SK-MEL-5 (cell line): ENCODE measurements around the gene DGKD. TPM values are rescaled to one million over a fixed set of nuclear protein-coding genes. Genes with fewer than 3 reads are reported as not detected.

Experiments used
- DNase-seq: peaks from one replicate; pipeline ENCODE4 v3.0.0-alpha.2; 2016; ENCODE audit warnings: low read depth, low spot score
- in situ Hi-C: cut with HindIII; loops from 2 replicates; pipeline ENCODE4 v1.10.0; 2016; ENCODE audit warnings: low sequenced_read_pairs, high pct_unique_total_duplicates, low pct_unique_long_range_greater_than_20kb
- total RNA-seq: library from RNA; depleted of rRNA; stranded (reverse); fragments of >200 nt; shearing (Covaris generic); gene quantifications from 2 replicates; pipeline ENCODE4 v1.2.3, GENCODE V29; 2014

DGKD gene
- total RNA-seq, 1 experiment from 2014 or later, result 7.4 TPM

DNA sequence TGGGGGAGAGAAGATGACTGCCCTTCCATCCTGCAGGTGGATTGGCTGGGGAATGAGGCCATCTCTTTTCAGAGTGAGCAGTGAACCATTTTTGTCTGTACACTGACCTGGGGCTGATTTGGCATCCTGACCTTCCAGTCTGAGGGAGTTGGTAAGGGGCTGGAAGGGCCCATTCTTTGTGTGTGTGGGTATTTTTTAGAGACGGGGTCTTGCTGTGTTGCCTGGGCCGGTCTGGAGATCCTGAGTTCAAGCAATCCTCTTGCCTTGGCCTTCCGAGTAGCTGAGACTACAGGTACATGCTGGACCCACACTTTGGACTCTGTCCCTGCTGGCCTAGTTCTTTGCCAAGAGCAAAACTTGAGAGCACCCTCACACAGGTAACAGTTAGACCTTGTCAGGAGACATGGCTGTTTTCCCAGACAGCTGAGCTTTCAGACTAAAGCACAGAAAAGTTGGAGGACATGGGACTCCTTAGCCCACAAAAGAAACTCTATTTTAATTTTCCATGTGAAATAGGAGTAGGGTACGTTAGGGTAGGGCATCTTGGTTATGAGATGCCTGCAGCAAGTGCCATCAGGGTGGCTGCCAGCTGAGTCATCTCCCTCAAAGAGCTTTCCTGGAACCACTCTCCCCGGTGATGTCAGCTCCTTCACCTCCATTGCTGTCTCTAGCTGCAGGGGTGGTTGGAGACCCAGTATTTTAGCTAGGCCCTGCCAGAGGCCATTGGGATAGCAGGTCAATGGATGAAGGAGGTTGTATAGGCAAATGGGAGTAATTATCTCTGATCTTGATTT lies 60.7 kb downstream of the DGKD start:
- in situ Hi-C loops, result no loop called here
- no peak for DNase-seq

DNA sequence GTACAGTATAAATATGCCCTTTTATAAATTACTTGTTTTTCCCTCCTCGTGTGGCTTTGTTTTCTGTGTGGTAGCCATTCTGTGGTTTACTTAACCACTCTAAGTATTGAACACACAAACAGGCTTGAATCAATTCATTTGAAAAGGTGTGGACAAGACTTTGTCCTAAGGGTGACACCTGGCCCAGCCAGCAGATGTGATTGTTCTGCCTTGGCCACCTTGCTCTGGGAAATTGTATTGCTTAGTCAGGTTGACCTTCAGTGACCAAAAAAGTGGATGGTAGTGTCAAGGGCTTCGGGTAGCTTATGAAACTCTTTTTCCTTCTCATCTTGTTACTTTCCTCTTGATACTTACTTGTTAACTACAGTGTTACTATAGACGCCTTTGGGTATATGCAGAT lies 61.9 kb downstream of the DGKD start:
- in situ Hi-C loops, result no loop called here

DNA sequence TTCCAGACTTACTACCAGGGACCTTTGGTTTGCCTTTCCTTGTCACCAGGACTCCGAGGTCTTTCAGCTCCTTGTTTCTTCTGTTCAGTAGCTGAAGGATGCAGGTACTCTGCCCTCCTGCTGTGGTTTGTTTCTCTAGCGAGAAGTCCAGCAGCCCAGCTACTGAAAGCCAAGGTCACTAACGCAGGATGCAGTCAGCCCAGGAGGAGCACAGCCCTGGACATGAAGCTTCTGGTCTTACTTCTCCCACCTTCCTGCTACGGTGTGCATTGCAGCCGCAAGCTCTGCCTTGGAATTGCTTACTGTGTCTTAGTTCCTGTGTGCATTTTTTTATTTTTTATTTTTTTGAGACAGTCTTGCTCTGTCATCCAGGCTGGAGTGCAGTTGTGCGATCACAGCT lies 62.4 kb downstream of the DGKD start:
- DNase-seq, result no peak

More for the DNA sequence above, 61.9 kb downstream of the DGKD start:
- DNase-seq, result no peak

DNA sequence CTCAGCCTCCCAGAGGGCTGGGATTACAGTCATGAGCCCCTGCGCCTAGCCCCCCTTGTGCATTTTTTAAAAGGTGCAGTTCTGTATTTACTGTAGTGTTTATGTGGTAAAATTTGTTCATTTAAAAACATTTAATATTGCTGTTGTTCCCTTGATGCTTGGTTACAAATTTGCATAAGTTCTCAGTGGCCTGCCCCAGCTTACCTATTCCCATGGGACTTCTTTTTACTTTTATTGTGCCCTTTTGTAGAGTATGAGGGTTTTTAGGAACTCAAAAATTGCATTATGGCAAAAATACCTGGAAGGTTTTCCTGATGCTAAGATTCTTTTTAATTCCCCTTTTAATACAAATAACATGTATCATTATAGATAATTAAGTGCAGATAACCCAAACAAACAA lies 63.0 kb downstream of the DGKD start:
- no peak for DNase-seq
- in situ Hi-C loops, result no loop called here

More for the DNA sequence above, 62.4 kb downstream of the DGKD start:
- in situ Hi-C loops, result no loop called here

DNA sequence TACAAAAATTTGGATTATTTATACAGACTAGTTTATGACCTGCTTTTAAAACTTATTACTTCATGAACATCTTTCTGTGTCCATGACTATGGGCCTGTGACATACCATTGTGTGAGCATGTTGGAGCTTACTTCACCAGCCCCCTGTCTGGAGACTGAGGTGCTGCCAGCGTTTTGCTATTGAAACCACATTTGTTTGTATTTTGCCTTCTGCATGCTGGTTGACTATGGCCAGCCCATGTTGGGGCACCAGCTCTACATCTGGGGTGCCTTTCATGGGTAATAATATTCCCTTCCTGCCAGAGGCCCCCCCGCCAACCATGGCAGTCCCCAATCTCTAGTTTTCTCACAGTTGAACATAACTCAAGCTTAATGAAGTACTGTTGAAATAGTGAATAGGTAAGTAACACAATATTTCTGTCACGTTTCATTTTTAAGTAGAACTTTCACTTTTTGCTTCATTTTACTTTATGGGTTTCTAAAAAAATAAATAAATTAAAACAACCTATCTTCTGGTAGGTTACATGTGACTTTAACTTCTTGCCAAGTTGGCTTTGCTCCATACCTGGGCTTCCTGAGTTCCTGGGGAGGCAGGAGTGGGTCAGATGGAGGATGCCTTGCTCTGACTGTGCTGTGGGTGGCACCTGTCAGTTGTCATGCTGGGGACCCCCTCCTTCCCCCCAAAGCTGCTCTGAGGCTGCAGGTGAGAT lies 63.9 kb downstream of the DGKD start:
- in situ Hi-C loops, result no loop called here
- DNase-seq, result no peak

DNA sequence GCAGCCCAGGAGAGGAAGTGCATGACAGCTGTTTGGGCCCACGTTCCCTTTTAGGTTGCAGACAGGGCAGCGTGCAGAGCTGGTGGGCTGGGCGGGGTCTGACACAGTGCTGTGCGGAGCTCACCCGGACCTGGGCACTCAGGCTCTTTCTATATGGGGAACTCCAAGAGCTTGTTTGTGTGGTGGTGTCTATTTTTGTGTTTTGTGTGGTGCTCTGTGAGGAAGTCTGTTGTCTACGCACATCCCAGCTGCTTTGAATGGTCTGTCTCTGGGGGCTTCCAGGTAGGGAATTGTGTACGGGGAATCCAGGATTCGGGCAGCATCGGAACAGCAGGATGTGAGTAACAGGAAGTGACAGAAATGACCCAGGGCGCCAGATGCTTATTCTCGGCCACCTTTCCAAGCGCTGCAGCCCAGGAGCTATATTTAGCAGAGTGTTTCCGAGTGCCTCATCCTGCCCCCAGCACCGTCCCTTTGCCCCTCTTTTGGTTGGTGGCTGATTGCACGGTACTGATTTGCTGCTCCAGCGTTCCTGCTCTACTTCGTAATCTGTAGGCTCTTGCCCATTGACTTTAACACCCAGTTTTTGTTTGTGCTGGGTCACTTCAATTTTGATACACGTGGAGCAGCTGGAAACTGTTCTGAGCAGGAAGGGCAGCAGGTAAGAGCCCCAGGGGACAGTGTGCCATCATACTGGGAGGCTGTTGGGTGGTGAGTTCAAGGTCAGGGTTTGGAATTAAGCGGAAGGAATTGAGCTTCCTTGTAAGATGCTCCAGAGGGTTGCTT lies 64.7 kb downstream of the DGKD start:
- in situ Hi-C loops, result no loop called here
- no peak for DNase-seq

DNA sequence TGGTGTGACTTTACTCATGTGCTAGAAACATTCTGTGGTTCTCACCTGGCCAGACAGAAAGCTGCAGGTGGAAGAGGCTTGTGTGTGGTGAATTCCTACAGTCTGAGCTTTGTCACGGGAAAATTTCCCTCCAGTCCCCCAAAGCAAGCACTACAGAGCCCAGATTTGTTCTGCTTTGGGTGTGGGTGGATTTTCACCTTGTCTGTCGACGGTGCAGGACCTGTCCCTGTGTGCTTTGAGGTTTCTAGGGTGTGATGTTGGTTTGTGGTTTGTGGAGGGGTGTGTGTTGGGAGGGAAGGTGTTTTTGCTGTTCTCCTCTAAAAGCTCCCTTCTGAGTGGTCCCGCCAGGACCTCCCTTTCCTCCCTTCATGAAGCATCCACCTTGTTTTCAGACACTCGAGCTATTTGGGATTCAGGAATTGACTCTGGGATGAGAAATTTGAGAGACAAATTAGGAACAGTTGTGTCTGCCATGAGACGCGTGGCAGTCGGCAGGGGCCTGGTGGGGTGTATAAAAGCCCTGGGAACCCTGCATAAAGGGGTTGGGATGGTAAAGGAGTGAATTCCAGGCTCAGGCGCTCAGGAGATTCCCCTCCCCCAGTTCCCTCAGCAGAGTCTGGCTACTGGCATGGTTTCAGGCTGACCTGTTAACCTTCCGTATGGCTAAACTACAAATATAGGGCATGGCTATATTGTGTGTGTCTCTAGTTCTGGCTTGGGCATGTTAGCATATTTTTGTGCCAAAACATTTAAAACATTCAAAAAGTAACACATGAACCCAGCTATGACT lies 65.5 kb downstream of the DGKD start:
- in situ Hi-C loops, result no loop called here
- no peak for DNase-seq

DNA sequence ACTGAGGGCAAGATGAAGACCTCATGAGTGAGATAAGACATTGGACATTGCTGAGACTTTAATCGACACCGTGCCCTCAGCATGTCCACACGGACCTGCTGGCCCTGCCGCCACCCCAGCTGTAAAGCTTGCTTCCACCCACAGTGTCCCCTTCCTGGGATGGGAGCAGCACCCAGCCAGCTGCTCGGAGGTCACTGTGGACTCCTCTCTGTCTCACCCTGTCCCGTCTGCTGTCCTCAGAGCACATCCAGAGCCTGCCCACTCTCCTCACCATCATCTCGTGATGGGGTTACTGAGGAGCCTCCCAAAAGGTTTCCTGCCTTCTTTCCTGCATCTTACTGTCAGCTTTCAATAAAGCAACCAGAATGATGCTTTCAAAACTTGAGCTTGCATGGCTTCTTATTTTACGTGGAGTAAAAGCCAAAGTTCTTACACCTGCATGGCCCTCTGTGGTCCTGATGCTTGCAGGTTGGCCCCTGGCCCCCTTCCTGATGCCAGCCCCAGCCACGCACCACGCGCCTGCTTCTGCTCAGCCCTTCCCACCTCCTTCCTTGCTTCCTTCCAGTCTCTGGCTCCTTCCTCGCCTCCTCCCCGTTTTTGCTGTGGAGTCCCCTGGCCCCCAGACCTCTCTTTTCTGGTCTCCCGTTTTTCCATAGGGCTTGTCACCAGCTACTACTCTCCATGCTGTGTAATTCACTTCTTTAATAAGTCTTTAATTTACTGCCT lies 67.0 kb downstream of the DGKD start:
- DNase-seq, result no peak
- in situ Hi-C loops, result no loop called here

DNA sequence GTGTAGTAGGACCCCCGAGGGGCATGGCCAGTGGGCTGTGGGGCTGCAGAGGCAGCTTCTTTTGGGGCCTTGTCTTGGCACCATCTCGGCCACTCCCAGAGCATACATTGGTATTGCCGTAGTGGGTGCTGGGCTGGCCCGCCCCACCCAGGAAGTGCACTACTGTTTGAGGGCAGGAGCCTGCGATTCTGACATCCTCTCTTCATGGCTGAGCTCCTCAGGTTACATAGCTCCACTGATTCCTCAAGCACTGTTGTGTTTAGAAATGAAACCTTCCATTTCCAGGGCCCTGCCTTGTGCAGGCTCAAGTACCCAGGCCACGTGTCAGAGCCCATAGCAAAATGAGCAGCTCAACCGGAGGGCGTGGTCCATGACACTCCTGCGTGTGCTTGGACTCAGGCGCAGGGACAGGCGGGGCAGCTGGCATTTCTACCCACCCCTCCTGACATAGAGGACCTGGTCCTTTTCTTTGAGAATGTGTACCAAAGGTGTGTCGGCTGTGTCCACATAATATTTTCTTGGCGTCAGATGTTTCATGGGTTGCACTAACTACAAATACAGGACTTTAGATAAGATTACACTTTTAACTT lies 67.9 kb downstream of the DGKD start:
- DNase-seq, result no peak
- in situ Hi-C loops, result no loop called here

DNA sequence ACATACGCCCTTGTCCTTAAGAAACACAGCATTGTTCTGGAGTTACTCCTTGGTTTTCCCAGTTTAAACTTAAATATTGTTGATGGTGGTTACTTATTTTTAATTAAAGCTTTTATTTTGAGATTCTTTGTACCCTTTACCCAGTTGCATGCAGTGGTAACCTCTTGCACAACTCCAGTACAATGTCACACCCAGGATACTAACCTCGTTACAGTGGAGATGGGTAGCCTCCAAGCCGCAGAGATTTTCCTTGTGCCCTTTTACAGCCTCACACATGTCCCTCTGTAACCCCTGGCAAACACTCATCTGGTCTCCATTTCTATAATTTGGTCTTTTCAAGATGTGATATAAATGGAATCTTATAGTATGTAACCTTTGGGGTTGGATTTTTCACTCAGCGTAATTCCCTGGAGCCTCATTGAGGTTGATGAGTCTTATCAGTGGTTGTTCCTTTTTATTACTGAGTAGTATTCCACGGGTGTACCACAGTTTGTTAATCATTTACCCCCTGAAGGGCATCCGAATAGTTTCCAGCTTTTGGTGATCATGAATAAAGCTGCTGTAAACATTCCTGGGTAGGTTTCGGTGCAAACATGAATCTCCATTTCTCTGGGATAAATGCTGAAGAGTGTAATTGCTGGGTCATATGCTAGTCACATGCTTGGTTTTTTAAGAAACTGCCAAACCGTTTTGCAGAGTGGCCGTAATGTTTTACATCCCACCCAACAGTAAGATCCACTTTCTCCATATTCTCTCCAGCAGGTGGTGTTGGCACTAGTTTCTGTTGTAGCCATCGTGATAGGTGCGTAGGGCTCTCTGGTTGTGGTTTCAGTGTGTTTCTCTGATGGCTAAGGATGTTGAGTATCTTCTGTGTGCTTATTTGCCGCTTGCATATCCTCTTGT lies 68.6 kb downstream of the DGKD start:
- no peak for DNase-seq
- in situ Hi-C loops, result no loop called here

DNA sequence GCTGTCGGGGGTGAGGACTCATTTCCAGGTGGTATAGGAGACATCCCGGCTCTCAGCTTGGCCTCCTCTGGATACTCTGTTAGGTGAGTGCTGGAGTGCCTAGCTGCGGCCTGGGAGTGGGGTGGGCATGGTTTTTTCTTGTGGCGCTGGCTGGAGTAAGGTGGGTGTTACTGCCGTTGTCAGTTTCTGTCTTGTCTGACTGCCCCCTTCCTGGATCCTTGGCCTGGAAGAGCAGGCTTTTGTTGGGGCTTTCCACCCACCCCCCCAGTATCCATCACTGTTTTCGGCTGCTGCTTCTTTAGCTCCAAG lies 69.2 kb downstream of the DGKD start:
- no peak for DNase-seq
- in situ Hi-C loops, result no loop called here

DNA sequence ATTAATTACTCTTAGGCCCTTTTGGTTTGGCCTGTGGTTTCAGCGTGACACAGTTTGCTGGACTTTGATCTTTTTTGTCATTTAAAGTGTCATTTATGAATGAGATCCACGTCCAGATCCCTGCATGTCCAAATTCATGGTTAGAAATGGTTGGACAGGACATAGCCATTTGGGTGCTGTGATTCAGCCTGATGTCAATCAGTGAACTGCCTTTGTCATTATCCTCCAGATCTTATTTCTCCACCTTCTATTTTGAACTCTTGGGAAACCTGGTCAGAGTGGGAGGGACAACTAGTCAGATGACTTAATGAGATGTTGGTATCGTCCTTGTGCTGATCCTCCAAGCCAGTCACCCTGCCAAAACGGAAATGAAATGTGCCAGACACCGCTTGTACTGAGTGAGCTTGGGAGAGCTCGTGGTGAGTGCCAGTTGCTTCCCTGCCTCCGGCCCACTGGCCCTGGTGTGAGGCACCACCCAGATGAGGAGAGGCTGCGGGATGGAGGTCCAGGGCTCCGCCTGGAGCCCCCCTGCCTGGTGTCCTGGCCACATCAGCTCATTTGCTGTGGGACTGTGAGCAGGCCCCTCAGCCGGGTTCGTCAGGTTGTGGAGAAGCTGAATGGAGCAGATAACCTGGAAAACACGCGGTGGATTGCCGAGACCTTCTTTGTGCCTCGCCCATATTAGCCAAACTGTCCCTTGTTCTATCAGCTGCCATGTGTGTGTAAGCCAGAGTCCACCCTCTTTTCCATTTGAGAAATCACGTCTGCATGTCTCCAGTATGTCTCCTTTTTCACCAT lies 70.1 kb downstream of the DGKD start:
- DNase-seq, result no peak
- in situ Hi-C loops, result no loop called here

DNA sequence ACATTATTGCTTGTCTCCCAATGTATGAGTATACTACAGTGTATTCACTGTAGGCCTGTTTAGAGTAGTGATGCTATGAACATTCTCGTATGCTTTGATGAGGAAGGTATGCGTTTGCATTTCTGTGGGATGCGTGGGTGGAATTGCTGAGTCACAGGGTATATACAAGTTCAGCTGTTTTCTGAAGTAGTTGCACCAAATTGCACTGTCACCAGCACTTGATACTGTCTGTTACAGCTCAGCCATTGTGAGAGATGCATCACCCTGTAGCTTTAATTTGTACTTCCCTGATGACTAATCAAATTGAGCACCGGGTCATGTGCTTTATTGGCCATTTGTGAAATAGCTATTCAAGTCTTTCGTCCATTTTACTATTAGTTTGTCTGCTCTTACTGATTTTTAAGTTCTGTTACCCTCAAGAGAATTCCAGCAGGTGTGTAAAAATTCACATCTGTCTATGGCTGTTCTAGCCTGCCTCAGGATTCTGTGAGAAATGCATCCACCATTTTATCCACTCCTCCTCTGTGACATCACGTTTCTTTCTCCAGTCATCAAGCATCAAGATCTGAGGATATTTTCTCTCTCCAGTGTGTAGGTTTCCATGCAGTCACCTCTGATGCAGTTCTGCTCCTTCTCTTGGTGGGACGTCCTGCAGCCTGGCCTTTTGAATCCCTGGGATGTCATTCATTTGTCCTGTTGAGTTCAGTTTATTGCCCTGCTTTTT lies 72.5 kb downstream of the DGKD start:
- DNase-seq, result peak; percentile 20

DNA sequence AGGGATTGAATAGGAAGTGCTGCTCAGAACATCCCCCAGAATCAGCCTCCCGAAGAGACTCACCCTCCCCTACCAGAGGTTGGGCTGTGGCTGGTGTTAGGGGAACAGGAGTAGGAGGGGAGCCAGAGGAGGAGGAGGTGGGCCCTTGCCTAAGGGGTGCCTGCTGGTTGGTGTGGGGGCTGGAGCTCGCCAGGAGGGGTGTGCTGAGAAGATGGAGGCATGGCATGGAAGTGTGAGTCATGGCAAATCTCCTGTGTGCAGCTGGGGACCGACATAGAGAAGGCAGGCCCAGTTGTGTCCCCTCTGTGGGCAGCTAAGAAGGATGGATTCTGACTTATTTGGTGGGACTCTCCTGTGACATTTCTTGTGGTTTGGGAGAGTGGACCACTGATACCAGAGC lies 73.7 kb downstream of the DGKD start:
- in situ Hi-C loops, result no loop called here
- DNase-seq, result no peak

More for the DNA sequence above, 72.5 kb downstream of the DGKD start:
- in situ Hi-C loops, result no loop called here

DNA sequence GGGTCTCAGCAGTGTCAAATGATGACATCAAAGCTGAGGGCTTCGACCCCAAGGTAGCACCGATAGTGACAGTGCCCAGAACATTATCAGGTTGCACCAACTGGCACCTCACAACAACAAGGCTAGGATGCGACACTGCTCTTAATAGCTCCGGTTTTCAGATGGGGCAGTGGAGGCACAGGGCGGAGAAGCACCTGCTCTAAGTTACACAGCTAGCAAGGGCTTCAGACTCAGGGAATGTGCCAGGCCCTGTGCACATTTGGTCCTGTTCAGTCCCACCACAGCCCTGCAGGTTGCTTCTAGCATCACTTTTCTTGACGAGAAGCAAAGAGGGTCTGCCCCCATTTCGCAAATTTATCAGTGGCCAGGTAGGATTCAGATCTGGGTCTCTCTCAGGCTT lies 74.1 kb downstream of the DGKD start:
- no peak for DNase-seq
- in situ Hi-C loops, result no loop called here
